A549 (cell line): Measurements from ENCODE around the gene ESYT1. TPM values are rescaled to one million over a fixed set of nuclear protein-coding genes. Genes with fewer than 3 reads are reported as not detected.

Source experiments
- ATAC-seq, 2 experiments: fragments of 200-7000 bp in 1 of 2; fragments of >200 bp in 1 of 2; cut with Nextera tagmentation in 1 of 2; cut with Tn5 transposase in 1 of 2; 3 replicates each; pipeline versions ENCODE4 v1.8.0 to v1.9.1; 2018 to 2020; ENCODE audit warnings: mild to moderate bottlenecking in 1 of 2, moderate library complexity in 1 of 2
- CTCF ChIA-PET: fragments of 300-600 bp; sonication (Branson Sonifier 250); formaldehyde crosslinking; extraction: SDS; loops from one replicate; lab custom pipeline; 2021; ENCODE audit warnings: antibody characterized with exemption, inconsistent platforms; lab: Yijun Ruan, JAX
- POLR2A ChIA-PET: fragments of 350-600 bp; formaldehyde crosslinking; extraction: SDS; loops from one replicate; lab custom pipeline; 2021; ENCODE audit warnings: antibody characterized with exemption, inconsistent platforms; lab: Yijun Ruan, JAX
- DNase-seq, 2 experiments: peaks; one replicate each; pipeline versions ENCODE4 v3.0.0 to v3.0.0-alpha.2; 2011 to 2016; ENCODE audit warnings: low read depth in 1 of 2, low spot score in 1 of 2
- FAIRE-seq: peaks from 2 replicates; lab custom pipeline; 2011; peaks lifted over from hg19 to GRCh38; lab: Jason Lieb, UNC
- H3K27ac ChIP-seq, 2 experiments: fragments of >200 bp; sonication (Bioruptor Twin); formaldehyde crosslinking; 3 replicates each; pipeline ENCODE4 v1.5.1; 2016 to 2017
- H3K4me1 ChIP-seq: fragments of >200 bp; sonication (Bioruptor Twin); formaldehyde crosslinking; 3 replicates; pipeline ENCODE4 v1.6.1; 2016
- H3K4me2 ChIP-seq: fragments of >200 bp; sonication (Bioruptor Twin); formaldehyde crosslinking; 3 replicates; pipeline ENCODE4 v1.6.1; 2016
- H3K4me3 ChIP-seq: fragments of >200 bp; sonication (Bioruptor Twin); formaldehyde crosslinking; 3 replicates; pipeline ENCODE4 v1.5.1; 2016
- H3K9me3 ChIP-seq: fragments of >200 bp; sonication (Bioruptor Twin); formaldehyde crosslinking; 3 replicates; pipeline ENCODE4 v1.6.1; 2016
- BHLHE40 ChIP-seq: IDR thresholded peaks from 2 replicates; pipeline ENCODE4 v1.6.1; 2012; ENCODE audit warnings: low read depth, low read length, inconsistent platforms
- EP300 ChIP-seq, 2 experiments: fragments of >200 bp; sonication (Bioruptor Twin); formaldehyde crosslinking; IDR thresholded peaks; 2 replicates in 1 of 2; 3 replicates in 1 of 2; pipeline ENCODE4 v1.6.1; 2016 to 2017
- ESRRA ChIP-seq: fragments of 150-350 bp; IDR thresholded peaks from 2 replicates; pipeline ENCODE4 v1.6.1; 2014; ENCODE audit warnings: mild to moderate bottlenecking, low read length, borderline replicate concordance
- FOSL2 ChIP-seq, 2 experiments: fragments of 450-650 bp in 1 of 2; fragments of >200 bp in 1 of 2; sonication (Bioruptor Twin) in 1 of 2; formaldehyde crosslinking; IDR thresholded peaks; 2 replicates each; pipeline versions ENCODE4 v1.5.0 to v1.6.1; 2016 to 2020; ENCODE audit warnings: mild to moderate bottlenecking in 1 of 2, moderate library complexity in 1 of 2
- GATA3 ChIP-seq: IDR thresholded peaks from 2 replicates; pipeline ENCODE4 v1.6.1; 2012; ENCODE audit warnings: borderline replicate concordance
- HDAC2 ChIP-seq: fragments of 200-600 bp; sonication (generic); IDR thresholded peaks from 2 replicates; pipeline ENCODE4 v1.6.1; 2016
- HOXB13 ChIP-seq: fragments of 250-450 bp; sonication (Bioruptor Pico); IDR thresholded peaks from 2 replicates; pipeline ENCODE4 v1.5.0; 2020; ENCODE audit warnings: low read depth, mild to moderate bottlenecking, moderate library complexity
- HOXB5 ChIP-seq: fragments of 250-450 bp; sonication (Bioruptor Pico); IDR thresholded peaks from 2 replicates; pipeline ENCODE4 v1.5.0; 2020; ENCODE audit warnings: mild to moderate bottlenecking, moderate library complexity
- KDM1A ChIP-seq: fragments of 200-600 bp; sonication (generic); IDR thresholded peaks from 2 replicates; pipeline ENCODE4 v1.6.1; 2016; ENCODE audit warnings: low read depth, mild to moderate bottlenecking
- MAFK ChIP-seq: fragments of 450-650 bp; IDR thresholded peaks from 2 replicates; pipeline ENCODE4 v1.6.1; 2014; ENCODE audit not compliant: partially characterized antibody
- NFE2L2 ChIP-seq: fragments of 150-350 bp; conservative IDR thresholded peaks from 2 replicates; pipeline ENCODE4 v1.6.1; 2014; ENCODE audit warnings: low read length
- NR3C1 ChIP-seq: fragments of >200 bp; sonication (Bioruptor Twin); formaldehyde crosslinking; IDR thresholded peaks from 3 replicates; pipeline ENCODE4 v1.6.1; 2017
- PHF8 ChIP-seq: fragments of 200-600 bp; sonication (generic); IDR thresholded peaks from 2 replicates; pipeline ENCODE4 v1.6.1; 2016; ENCODE audit warnings: low read depth, mild to moderate bottlenecking, antibody characterized with exemption, moderate library complexity, borderline replicate concordance
- POLR2A ChIP-seq: IDR thresholded peaks from 2 replicates; pipeline ENCODE4 v1.6.1; 2012; ENCODE audit warnings: mild to moderate bottlenecking, low read length
- RAD21 ChIP-seq, 2 experiments: fragments of >200 bp in 1 of 2; sonication (Bioruptor Twin) in 1 of 2; formaldehyde crosslinking in 1 of 2; IDR thresholded peaks in 1 of 2; conservative IDR thresholded peaks in 1 of 2; 2 replicates in 1 of 2; 3 replicates in 1 of 2; pipeline ENCODE4 v1.6.1; 2012 to 2018; ENCODE audit warnings: inconsistent platforms in 1 of 2
- RFX5 ChIP-seq: fragments of 450-650 bp; IDR thresholded peaks from 2 replicates; pipeline ENCODE4 v1.7.1; 2014; ENCODE audit warnings: antibody characterized with exemption, mild to moderate bottlenecking, moderate library complexity
- SREBF2 ChIP-seq: fragments of 450-650 bp; IDR thresholded peaks from 2 replicates; pipeline ENCODE4 v1.6.1; 2014; ENCODE audit warnings: mild to moderate bottlenecking, moderate library complexity
- ZSCAN20 ChIP-seq: fragments of 250-450 bp; sonication (Bioruptor Pico); IDR thresholded peaks from 2 replicates; pipeline ENCODE4 v1.8.0; 2022; ENCODE audit warnings: mild to moderate bottlenecking, moderate library complexity
- WGBS: methylation state at CpG from one replicate; pipeline ENCODE4 v1.1.6; 2017; ENCODE audit errors: missing lambda C conversion rate; 5-methylcytosine and 5-hydroxymethylcytosine counted together
- polyA plus RNA-seq, 4 experiments: library from polyadenylated mRNA; depleted of rRNA in 3 of 4; stranded (reverse); fragments of >200 nt; fragmentation: RNase III in 1 of 4; extraction: RNeasy Plus Mini Kit Qiagen cat#74134 plus additional on column Dnase treatment in 1 of 4; gene quantifications; 2 replicates in 3 of 4; 3 replicates in 1 of 4; pipeline ENCODE4 v1.2.3, GENCODE V29; 2011 to 2017
- TF ChIP-seq, protein P1 (sequence below): fragments of >200 bp; sonication (Bioruptor Twin); formaldehyde crosslinking; IDR thresholded peaks from 3 replicates; pipeline ENCODE4 v1.6.1; 2016
- TF ChIP-seq, protein P2 (sequence below): fragments of >200 bp; sonication (Bioruptor Twin); formaldehyde crosslinking; IDR thresholded peaks from 2 replicates; pipeline ENCODE4 v1.6.1; 2016
- TF ChIP-seq, protein P3 (sequence below): IDR thresholded peaks from 2 replicates; pipeline ENCODE4 v1.6.1; 2012; ENCODE audit warnings: low read depth, borderline replicate concordance
- TF ChIP-seq, protein P4 (sequence below): IDR thresholded peaks from 2 replicates; pipeline ENCODE4 v1.6.1; 2012

The ESYT1 gene
- polyA plus RNA-seq, 2 of the 4 experiments (the other 2 are of a cell fraction), result 54.2 to 72.4 TPM

DNA sequence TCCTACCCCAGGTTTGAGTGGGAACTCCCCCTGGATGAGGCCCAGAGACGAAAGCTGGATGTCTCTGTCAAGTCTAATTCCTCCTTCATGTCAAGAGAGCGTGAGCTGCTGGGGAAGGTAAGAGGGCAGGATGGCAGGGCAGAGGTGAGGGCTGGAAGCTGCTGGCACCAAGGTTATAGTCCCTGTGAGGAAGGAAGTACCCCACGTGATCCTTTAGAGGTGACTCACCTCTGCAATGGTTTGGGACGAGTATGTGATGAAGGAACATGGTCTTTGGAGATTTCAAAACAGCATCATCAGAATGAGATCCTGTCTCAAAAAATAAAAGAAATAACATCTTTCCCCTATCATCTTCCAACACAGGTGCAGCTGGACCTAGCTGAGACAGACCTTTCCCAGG, 15.2 kb downstream of the ESYT1 start:
- POLR2A ChIA-PET, result no interaction called here
- TF ChIP-seq SREBF2 (no peak), GATA3 (no peak), ESRRA (no peak), ZSCAN20 (CRISPR knock-in tag) (no peak), RFX5 (no peak), KDM1A (no peak), FOSL2 (IDR thresholded peaks at IDR 0.05) (no peak), FOSL2 (CRISPR knock-in tag; IDR thresholded peaks at IDR 0.05) (no peak), HDAC2 (no peak), NFE2L2 (no peak), RAD21 (conservative IDR thresholded peaks at IDR 0.05 in 1 of 2, IDR thresholded peaks at IDR 0.05 in 1 of 2) (no peak), NR3C1 (no peak), PHF8 (no peak), BHLHE40 (no peak), HOXB5 (CRISPR knock-in tag) (no peak), HOXB13 (CRISPR knock-in tag) (no peak)
- TF ChIP-seq, protein P1, sequence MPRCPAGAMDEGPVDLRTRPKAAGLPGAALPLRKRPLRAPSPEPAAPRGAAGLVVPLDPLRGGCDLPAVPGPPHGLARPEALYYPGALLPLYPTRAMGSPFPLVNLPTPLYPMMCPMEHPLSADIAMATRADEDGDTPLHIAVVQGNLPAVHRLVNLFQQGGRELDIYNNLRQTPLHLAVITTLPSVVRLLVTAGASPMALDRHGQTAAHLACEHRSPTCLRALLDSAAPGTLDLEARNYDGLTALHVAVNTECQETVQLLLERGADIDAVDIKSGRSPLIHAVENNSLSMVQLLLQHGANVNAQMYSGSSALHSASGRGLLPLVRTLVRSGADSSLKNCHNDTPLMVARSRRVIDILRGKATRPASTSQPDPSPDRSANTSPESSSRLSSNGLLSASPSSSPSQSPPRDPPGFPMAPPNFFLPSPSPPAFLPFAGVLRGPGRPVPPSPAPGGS, result no peak
- TF ChIP-seq, protein P2, sequence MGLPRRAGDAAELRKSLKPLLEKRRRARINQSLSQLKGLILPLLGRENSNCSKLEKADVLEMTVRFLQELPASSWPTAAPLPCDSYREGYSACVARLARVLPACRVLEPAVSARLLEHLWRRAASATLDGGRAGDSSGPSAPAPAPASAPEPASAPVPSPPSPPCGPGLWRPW, result no peak
- Histone ChIP-seq H3K4me1 (no peaks in the 10 kb centered on the region), H3K27ac (no peak overlapping the region), H3K9me3 (no peaks in the 10 kb centered on the region), H3K4me2 (no peak overlapping the region), H3K4me3 (no peak overlapping the region)
- FAIRE-seq, result no peak
- 0 out of 6 replicates have a peak, but pooled peaks of 1 of the 2 experiments have one; percentile 26 for ATAC-seq
- CTCF ChIA-PET, result interaction anchor here (0.7 to 2.4 kb wide), 7 partner anchors 8 to 64 kb away, joined by 3 to 8 read pairs (median 5); partner anchors contain the start of gene SMARCC2
- WGBS, result 73% methylated on average over 4 of the region's 4 CpGs
- DNase-seq, result no peak

DNA sequence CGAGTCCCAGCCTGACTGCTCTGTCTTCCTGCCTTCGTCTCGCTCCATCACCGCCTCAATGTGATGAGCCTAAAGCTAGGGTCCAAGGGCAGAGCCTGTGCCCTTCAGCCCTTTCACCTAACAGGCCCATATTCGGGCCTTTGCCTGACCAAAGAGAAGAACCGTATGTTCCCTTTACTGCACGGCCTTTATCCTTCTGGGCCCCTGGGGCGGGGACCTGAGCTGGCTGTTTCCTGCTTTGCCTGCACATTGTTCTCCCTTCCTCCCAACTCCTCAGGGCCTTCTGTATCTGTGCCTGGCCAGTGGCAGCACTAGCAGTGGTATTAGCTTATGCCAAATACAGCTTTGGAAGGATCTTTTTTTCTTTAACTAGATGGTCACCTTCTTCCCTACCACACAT, 15.8 kb downstream of the ESYT1 start:
- WGBS, result 90% methylated on average over 8 of the region's 8 CpGs
- ChIA-PET POLR2A (interaction anchor here (1.5 kb wide), 1 partner anchor 16 kb away, joined by 7 read pairs; the partner anchor contains the start of gene ESYT1), CTCF (interaction anchor here (0.7 to 2.4 kb wide), 8 partner anchors 10 to 191 kb away, joined by 3 to 8 read pairs (median 5); partner anchors contain the start of genes SMARCC2 and ZC3H10)
- no peaks in the 10 kb centered on the region for H3K4me1 ChIP-seq
- ATAC-seq (no peak), FAIRE-seq (no peak), DNase-seq (no peak)
- H3K9me3 ChIP-seq, result no peaks in the 10 kb centered on the region
- H3K4me3 ChIP-seq, result no peak overlapping the region
- TF ChIP-seq, protein P3, sequence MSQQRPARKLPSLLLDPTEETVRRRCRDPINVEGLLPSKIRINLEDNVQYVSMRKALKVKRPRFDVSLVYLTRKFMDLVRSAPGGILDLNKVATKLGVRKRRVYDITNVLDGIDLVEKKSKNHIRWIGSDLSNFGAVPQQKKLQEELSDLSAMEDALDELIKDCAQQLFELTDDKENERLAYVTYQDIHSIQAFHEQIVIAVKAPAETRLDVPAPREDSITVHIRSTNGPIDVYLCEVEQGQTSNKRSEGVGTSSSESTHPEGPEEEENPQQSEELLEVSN, result no peak
- TF ChIP-seq, protein P4, sequence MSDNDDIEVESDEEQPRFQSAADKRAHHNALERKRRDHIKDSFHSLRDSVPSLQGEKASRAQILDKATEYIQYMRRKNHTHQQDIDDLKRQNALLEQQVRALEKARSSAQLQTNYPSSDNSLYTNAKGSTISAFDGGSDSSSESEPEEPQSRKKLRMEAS, result no peak
- TF ChIP-seq, protein P2, result no peak
- TF ChIP-seq HDAC2, result no peak
- no peak for TF ChIP-seq EP300 (IDR thresholded peaks at IDR 0.05)
- no peak overlapping the region for H3K4me2 ChIP-seq
- H3K27ac ChIP-seq, result no peak overlapping the region

DNA sequence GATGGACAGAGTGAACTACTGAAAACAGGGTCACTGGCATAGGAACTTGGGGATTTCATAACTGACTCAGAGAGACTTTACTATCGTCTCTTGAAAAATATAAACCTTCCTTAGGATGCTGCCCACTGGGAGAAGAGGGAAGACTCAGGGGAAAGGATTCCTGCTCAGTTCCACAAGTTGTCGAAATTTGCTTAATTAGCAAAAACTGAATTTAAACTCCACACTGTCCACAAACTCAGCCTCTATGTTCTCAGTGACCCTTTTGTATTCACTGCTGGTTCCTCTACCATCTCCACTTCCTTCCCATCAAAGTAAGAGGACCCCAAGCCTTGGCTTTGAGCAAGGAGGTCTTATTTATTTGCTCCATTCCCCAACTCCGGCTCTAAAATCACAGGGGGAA, 17.1 kb downstream of the ESYT1 start:
- WGBS, result 93% methylated on average over 3 of the region's 3 CpGs
- POLR2A ChIA-PET, result interaction anchor here (0.5 to 1.5 kb wide), 2 partner anchors 17 to 120 kb away, joined by 3 to 7 read pairs; partner anchors contain the start of gene ESYT1
- H3K4me1 ChIP-seq, result no peaks in the 10 kb centered on the region
- DNase-seq (no peak), ATAC-seq (no peak), FAIRE-seq (no peak)
- H3K27ac ChIP-seq, result no peak overlapping the region
- CTCF ChIA-PET, result interaction anchor here (0.6 to 2.1 kb wide), 6 partner anchors 9 to 36 kb away, joined by 3 to 7 read pairs (median 4); partner anchors contain the start of gene ZC3H10
- H3K4me3 ChIP-seq, result no peak overlapping the region
- H3K9me3 ChIP-seq, result no peaks in the 10 kb centered on the region
- H3K4me2 ChIP-seq, result no peak overlapping the region
- TF ChIP-seq MAFK, result peak; percentile 92
- no peak for TF ChIP-seq POLR2A
